ENCODE data around the gene WNT5A.

DNA sequence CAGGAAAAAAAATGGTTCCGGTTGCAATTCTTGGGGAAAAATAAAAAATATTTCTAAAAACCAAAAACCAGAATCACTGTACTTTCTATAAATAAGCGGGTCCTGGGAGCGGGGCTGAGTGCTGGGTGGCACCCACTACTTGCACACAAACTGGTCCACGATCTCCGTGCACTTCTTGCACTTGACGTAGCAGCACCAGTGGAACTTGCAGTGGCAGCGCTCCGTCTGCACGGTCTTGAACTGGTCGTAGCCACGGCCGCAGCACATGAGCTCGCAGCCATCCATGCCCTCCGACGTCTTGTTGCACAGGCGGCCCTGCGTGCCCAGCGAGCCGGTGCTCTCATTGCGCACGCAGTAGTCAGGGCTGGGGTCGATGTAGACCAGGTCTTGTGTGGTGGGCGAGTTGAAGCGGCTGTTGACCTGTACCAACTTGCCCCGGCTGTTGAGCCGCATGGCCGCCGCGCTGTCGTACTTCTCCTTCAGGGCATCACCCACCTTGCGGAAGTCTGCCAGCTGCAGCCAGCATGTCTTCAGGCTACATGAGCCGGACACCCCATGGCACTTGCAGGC, 17.1 kb downstream of the WNT5A start:
- TF ChIP-seq EZH2 (IDR thresholded peaks at IDR 0.05; ENCODE audit: borderline replicate concordance, low read length): no peak
- TF ChIP-seq CTCF (conservative IDR thresholded peaks at IDR 0.05 in 1 of 2, IDR thresholded peaks at IDR 0.05 in 1 of 2; ENCODE audit: extremely low read depth in 1 of 2, insufficient read depth in 1 of 2, low read depth in 1 of 2, low read length in 2 of 2): no peak
